ENCODE measurements around the gene FRMD4A.

Gene FRMD4A

DNA sequence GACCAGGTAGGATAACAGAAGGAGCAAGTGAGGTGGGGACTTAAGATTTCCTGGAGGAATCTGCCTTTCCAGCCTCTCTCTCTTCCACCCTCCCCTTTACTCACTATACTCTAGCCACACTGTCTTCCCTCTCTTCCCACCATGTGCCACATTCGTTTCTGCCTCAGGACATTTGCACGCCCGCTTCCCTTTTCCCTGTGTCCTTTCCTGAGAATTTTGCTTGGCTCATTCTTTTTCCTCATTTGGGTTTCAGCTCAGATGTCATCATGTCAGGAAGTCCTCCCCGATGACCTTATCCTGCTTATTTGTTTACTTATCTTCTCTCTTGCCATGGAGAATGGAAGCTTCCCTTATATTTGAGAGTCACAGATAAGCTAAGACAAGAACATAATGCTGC, 380.2 kb downstream of the FRMD4A start:
- TF ChIP-seq, protein P1, sequence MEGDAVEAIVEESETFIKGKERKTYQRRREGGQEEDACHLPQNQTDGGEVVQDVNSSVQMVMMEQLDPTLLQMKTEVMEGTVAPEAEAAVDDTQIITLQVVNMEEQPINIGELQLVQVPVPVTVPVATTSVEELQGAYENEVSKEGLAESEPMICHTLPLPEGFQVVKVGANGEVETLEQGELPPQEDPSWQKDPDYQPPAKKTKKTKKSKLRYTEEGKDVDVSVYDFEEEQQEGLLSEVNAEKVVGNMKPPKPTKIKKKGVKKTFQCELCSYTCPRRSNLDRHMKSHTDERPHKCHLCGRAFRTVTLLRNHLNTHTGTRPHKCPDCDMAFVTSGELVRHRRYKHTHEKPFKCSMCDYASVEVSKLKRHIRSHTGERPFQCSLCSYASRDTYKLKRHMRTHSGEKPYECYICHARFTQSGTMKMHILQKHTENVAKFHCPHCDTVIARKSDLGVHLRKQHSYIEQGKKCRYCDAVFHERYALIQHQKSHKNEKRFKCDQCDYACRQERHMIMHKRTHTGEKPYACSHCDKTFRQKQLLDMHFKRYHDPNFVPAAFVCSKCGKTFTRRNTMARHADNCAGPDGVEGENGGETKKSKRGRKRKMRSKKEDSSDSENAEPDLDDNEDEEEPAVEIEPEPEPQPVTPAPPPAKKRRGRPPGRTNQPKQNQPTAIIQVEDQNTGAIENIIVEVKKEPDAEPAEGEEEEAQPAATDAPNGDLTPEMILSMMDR (IDR thresholded peaks at IDR 0.05; ENCODE audit: unreplicated experiment in 3 of 3) = no peak
- peak overlapping the region; percentile 4 to 80 (median 32) for H3K27ac Mint-ChIP-seq
- peaks cover 34% of the 10 kb centered on the region for H3K4me1 Mint-ChIP-seq
- peaks cover 27% of the 10 kb centered on the region for H3K36me3 Mint-ChIP-seq (ENCODE audit: low read depth)
- peaks cover 3% of the 10 kb centered on the region for H3K9me3 Mint-ChIP-seq
- H3K4me3 Mint-ChIP-seq = no peak overlapping the region
- H3K27me3 Mint-ChIP-seq (ENCODE audit: low read depth) = peaks cover 3% of the 10 kb centered on the region

DNA sequence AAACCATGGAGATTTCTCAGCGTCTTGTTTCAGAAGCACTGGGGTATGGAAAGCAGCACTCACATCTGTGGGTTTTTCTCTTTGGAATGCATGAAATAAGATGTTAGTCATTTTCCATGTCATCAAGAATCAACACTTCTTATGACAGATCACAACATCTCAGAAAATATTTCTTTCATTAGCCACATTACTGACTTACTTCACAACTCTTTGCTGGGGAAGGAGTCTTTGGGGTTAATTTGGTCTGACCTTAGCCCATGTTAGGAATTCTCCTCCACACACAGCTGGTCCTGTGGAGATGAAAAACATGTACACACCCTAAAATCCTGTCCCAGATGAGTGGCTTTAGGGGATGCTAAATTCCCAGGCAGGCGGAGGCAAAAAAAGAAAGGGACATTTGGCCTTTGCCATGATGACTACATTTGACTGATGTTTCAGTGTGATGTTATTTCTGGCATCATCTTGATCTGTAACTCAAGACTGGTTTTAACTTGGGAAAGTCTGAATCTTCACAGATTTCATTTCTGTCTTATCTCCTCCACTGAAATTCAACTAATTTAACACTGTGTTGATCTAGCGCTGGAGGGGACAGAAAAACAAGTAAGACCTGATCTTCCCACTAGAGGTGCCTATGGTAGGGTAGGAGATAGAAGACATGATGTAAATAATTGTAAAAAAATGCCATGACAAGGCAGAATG, 380.7 kb downstream of the FRMD4A start:
- Mint-ChIP-seq H3K4me3 (no peak overlapping the region), H3K36me3 (ENCODE audit: low read depth) (peaks cover 27% of the 10 kb centered on the region), H3K27me3 (ENCODE audit: low read depth) (peaks cover 3% of the 10 kb centered on the region), H3K9me3 (peaks cover 3% of the 10 kb centered on the region), H3K27ac (peak overlapping the region in 2 of 3 experiments; percentile 34 to 80), H3K4me1 (peaks cover 40% of the 10 kb centered on the region)
- TF ChIP-seq, protein P1 (IDR thresholded peaks at IDR 0.05; ENCODE audit: unreplicated experiment in 3 of 3) = no peak

DNA sequence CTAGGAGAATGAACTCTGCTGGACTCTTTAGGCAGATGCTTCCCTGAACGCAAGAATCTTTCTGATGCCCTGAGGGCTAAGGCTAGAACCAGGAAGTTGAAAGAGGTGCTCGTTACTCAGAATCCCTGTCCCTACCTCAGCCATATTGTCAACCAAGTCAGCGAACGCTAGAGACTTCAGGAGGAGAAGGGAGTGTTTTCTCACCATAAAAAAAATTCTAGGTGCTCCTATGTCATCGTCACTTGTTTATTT, 384.6 kb downstream of the FRMD4A start:
- Mint-ChIP-seq H3K4me3 (peak overlapping the region in 1 of 3 experiments; percentile 3), H3K4me1 (peaks cover 66% of the 10 kb centered on the region), H3K36me3 (ENCODE audit: low read depth) (peaks cover 18% of the 10 kb centered on the region), H3K27me3 (ENCODE audit: low read depth) (peaks cover 3% of the 10 kb centered on the region), H3K27ac (peak overlapping the region; percentile 74 to 89 (median 84)), H3K9me3 (no peaks in the 10 kb centered on the region)
- TF ChIP-seq, protein P1 (IDR thresholded peaks at IDR 0.05; ENCODE audit: unreplicated experiment in 3 of 3) = no peak

DNA sequence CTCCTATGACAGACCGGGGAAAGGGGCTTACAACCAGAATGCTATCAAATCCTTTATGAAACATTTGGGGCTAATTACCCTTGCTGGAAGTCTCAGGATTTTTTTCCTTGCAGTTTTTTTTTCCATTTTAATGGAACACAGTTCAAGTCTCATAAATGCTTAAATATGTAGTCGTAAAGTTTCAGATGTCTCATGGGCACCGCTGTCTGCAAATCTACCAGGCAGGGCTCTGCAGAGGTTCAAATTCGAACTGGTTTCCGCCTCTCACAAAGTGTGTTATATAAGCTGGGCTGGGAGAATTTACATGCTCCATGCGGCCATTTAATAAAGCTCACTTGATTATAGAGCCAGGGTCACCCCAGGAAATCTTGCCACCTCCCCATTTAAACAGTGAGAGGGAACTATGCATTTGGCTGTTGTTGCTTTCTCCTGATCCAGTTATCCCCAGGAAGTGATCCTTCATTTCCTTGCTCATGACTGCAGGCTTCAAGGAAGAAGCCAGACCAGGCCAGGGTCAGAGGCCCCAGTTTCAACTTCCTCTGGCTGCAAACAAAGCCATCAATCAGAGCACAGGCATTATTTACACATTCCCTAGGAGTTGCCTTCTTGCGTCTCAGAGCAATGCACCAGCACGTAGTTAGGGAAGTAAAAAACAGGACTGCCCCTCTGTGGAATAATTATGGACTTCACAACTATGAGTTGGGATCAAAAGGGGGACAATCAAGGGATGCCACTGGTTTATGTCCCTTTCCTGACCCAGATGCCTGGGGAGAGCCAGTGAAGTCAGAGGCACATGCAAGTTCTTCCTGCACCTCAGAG, 385.1 kb downstream of the FRMD4A start:
- H3K4me1 Mint-ChIP-seq = peaks cover 65% of the 10 kb centered on the region
- H3K27me3 Mint-ChIP-seq (ENCODE audit: low read depth) = peaks cover 3% of the 10 kb centered on the region
- peak overlapping the region in 1 of 3 experiments; percentile 3 for H3K4me3 Mint-ChIP-seq
- H3K9me3 Mint-ChIP-seq = peaks cover 2% of the 10 kb centered on the region
- TF ChIP-seq, protein P1 (IDR thresholded peaks at IDR 0.05; ENCODE audit: unreplicated experiment in 3 of 3) = no peak
- H3K27ac Mint-ChIP-seq = peak overlapping the region; percentile 74 to 89 (median 84)
- peaks cover 17% of the 10 kb centered on the region for H3K36me3 Mint-ChIP-seq (ENCODE audit: low read depth)

DNA sequence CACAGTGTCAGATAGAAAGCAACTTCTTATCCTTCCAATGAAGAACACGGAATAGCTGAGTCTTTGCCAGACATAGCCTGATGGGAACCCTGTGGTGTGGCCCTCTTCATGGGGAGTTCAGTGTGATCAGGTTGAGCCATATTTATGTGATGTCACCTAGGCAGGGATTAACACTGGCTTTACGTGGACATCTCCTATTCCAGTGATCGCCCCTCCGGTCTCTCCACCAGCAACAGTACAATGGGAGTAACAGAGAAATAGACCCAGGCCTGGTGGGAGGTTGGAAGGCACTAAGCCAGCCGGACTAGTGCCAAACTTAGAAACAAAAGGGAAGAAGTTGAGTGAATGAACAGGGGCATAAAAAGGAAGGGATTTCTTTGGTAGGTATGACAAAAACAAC, 385.9 kb downstream of the FRMD4A start:
- Mint-ChIP-seq H3K4me3 (peak overlapping the region in 2 of 3 experiments; percentile 11 to 34), H3K27me3 (ENCODE audit: low read depth) (peaks cover 3% of the 10 kb centered on the region), H3K36me3 (ENCODE audit: low read depth) (peaks cover 11% of the 10 kb centered on the region), H3K4me1 (peaks cover 65% of the 10 kb centered on the region), H3K9me3 (peaks cover 2% of the 10 kb centered on the region), H3K27ac (peak overlapping the region; percentile 74 to 89 (median 84))
- TF ChIP-seq, protein P1 (IDR thresholded peaks at IDR 0.05; ENCODE audit: unreplicated experiment in 3 of 3) = no peak

Data from nephron (organoid).